ENCODE results near the gene FRRS1L. TPM values are rescaled to one million over a fixed set of nuclear protein-coding genes. Genes with fewer than 3 reads are reported as not detected.

Gene FRRS1L
- total RNA-seq, 1 donor from 2014 or later: 0.03 TPM

DNA sequence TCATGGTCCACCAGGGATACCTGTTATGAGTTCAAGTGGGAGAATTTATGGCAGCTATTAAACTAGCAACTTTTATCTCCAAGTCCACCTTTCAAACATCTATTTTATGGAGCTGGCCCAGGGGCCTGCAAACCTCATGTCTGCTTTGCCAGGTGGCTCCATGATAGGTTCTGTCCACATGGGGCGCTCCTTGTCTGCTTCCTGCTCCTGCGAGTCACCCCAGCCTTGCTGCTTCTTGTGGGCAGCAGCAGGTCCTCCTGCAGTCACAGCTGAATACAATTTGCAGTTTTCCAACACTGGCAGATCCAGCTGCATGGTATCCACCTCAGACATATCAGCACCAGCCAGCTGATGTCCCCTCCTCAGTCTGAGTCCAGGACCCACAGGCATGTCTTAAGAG lies 39.6 kb upstream of the FRRS1L start:
- Mint-ChIP-seq H3K36me3 (ENCODE audit: low read depth, unreplicated experiment) (no peaks in the 10 kb centered on the region), H3K4me3 (ENCODE audit: unreplicated experiment) (no peak overlapping the region), H3K9me3 (ENCODE audit: unreplicated experiment) (no peaks in the 10 kb centered on the region), H3K4me1 (ENCODE audit: unreplicated experiment) (no peaks in the 10 kb centered on the region), H3K27me3 (ENCODE audit: unreplicated experiment) (no peaks in the 10 kb centered on the region), H3K27ac (ENCODE audit: unreplicated experiment) (no peak overlapping the region)
- DNase-seq (ENCODE audit: low spot score): no peak
- TF ChIP-seq, protein P1, sequence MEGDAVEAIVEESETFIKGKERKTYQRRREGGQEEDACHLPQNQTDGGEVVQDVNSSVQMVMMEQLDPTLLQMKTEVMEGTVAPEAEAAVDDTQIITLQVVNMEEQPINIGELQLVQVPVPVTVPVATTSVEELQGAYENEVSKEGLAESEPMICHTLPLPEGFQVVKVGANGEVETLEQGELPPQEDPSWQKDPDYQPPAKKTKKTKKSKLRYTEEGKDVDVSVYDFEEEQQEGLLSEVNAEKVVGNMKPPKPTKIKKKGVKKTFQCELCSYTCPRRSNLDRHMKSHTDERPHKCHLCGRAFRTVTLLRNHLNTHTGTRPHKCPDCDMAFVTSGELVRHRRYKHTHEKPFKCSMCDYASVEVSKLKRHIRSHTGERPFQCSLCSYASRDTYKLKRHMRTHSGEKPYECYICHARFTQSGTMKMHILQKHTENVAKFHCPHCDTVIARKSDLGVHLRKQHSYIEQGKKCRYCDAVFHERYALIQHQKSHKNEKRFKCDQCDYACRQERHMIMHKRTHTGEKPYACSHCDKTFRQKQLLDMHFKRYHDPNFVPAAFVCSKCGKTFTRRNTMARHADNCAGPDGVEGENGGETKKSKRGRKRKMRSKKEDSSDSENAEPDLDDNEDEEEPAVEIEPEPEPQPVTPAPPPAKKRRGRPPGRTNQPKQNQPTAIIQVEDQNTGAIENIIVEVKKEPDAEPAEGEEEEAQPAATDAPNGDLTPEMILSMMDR (IDR thresholded peaks at IDR 0.05; ENCODE audit: unreplicated experiment): no peak

DNA sequence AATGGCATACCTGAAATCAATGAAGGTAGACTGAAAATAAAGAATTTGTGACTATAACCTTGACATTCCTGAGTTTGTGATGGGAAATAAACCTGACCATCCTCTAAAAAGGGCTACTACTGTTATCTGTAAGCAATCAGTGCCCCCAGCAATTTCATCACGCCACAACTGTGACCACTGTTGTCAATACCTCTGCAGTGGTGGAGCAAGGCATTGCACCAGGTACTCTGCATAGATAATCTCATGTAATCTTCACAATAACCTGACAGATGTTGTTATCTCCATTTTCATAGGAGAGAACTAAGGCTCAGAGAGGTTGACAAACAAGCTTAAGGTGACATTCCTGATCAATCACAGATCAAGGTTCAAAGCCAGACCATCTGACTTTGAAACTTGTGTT lies 38.5 kb upstream of the FRRS1L start:
- Mint-ChIP-seq H3K27ac (ENCODE audit: unreplicated experiment) (no peak overlapping the region), H3K4me1 (ENCODE audit: unreplicated experiment) (no peaks in the 10 kb centered on the region), H3K4me3 (ENCODE audit: unreplicated experiment) (no peak overlapping the region)

DNA sequence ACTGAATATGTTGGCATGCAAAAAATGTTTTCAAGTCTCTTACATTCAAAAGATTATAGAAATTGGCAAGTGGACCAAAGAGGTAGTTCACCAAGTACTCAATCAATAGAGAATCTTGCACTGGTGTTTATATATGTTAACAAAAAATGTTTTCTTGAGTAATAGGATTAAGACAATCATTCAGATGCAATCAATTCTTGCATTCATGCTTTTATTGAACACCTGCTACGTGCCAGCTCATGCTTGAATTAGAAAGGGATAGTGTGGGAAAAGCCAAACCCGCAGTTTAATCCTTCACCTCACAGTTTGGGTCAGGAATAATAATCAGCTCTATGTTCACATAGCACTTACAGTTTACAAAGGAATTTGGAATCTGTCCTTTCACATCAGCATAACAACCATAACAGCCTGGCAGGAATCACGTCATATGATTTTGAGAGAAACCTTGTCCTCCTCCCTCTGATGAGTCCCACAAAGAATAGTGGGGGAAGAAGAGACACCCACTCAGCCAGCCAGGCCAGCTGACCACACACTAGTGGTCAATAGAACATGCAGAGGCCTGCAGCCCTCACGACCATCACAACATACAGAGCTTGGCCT lies 36.8 kb upstream of the FRRS1L start:
- DNase-seq (ENCODE audit: low spot score): no peak
- Mint-ChIP-seq H3K9me3 (ENCODE audit: unreplicated experiment) (no peaks in the 10 kb centered on the region), H3K36me3 (ENCODE audit: low read depth, unreplicated experiment) (no peaks in the 10 kb centered on the region), H3K27me3 (ENCODE audit: unreplicated experiment) (no peaks in the 10 kb centered on the region), H3K4me3 (ENCODE audit: unreplicated experiment) (no peak overlapping the region), H3K27ac (ENCODE audit: unreplicated experiment) (no peak overlapping the region), H3K4me1 (ENCODE audit: unreplicated experiment) (no peaks in the 10 kb centered on the region)
- TF ChIP-seq, protein P1 (IDR thresholded peaks at IDR 0.05; ENCODE audit: unreplicated experiment): no peak

More for the DNA sequence above, 38.5 kb upstream of the FRRS1L start:
- H3K27me3 Mint-ChIP-seq (ENCODE audit: unreplicated experiment): no peaks in the 10 kb centered on the region
- TF ChIP-seq, protein P1 (IDR thresholded peaks at IDR 0.05; ENCODE audit: unreplicated experiment): no peak
- no peak for DNase-seq (ENCODE audit: low spot score)
- H3K36me3 Mint-ChIP-seq (ENCODE audit: low read depth, unreplicated experiment): no peaks in the 10 kb centered on the region
- no peaks in the 10 kb centered on the region for H3K9me3 Mint-ChIP-seq (ENCODE audit: unreplicated experiment)

DNA sequence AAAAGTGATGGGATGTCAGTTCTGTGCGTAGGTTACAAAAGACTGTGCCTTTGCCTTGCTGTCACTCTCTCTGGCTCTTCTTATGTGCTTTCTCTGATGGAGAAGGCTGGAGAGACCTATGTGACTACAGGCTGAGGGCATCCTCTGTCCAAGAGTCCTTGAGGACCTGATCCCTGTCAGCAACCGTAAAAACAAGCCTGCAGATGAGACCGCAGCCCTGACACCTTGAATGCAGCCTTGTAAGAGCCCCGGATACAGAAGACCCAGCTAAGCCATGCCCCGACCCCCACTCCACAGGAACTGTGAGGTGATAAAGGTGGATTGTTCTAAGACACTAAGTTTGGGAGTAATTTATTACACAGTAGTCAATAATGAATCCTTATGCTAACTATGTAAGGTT lies 32.6 kb upstream of the FRRS1L start:
- Mint-ChIP-seq H3K36me3 (ENCODE audit: low read depth, unreplicated experiment) (no peaks in the 10 kb centered on the region), H3K4me1 (ENCODE audit: unreplicated experiment) (no peaks in the 10 kb centered on the region), H3K27me3 (ENCODE audit: unreplicated experiment) (no peaks in the 10 kb centered on the region), H3K27ac (ENCODE audit: unreplicated experiment) (no peak overlapping the region), H3K9me3 (ENCODE audit: unreplicated experiment) (no peaks in the 10 kb centered on the region), H3K4me3 (ENCODE audit: unreplicated experiment) (no peak overlapping the region)
- DNase-seq (ENCODE audit: low spot score): no peak
- TF ChIP-seq, protein P1 (IDR thresholded peaks at IDR 0.05; ENCODE audit: unreplicated experiment): no peak

DNA sequence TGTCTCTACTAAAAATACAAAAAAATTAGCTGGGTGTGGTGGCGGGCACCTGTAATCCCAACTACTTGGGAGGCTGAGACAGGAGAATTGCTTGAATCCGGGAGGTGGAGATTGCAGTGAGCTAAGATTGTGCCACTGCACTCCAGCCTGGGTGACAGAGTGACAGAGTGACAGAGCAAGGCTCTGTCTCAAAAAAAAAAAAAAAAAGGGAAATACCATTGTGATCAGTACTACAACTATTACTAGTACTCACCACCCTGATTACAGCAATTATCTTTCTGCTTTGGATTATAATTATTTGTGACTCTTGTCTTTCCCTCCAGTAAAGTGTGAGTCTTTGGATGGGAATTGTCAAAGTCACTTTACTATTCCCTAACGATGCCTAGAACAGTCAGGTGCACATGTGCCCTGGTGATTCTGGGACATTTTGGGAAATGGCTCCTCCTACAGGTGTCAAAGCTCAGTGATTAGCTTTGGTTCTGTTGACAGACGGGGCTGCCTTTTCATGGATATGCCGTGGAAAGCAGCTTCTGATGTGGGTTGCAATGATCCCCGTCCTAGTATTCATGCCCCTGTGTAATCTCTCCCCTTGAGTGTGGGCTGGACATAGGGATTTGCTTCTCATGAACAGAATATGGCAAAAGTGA lies 31.8 kb upstream of the FRRS1L start:
- no peak overlapping the region for H3K27ac Mint-ChIP-seq (ENCODE audit: unreplicated experiment)
- no peaks in the 10 kb centered on the region for H3K27me3 Mint-ChIP-seq (ENCODE audit: unreplicated experiment)
- H3K36me3 Mint-ChIP-seq (ENCODE audit: low read depth, unreplicated experiment): no peaks in the 10 kb centered on the region
- no peaks in the 10 kb centered on the region for H3K9me3 Mint-ChIP-seq (ENCODE audit: unreplicated experiment)
- H3K4me3 Mint-ChIP-seq (ENCODE audit: unreplicated experiment): no peak overlapping the region
- H3K4me1 Mint-ChIP-seq (ENCODE audit: unreplicated experiment): no peaks in the 10 kb centered on the region
- TF ChIP-seq, protein P1 (IDR thresholded peaks at IDR 0.05; ENCODE audit: unreplicated experiment): no peak
- no peak for DNase-seq (ENCODE audit: low spot score)
